ENCODE results near the gene MDN1.

MDN1 gene

DNA sequence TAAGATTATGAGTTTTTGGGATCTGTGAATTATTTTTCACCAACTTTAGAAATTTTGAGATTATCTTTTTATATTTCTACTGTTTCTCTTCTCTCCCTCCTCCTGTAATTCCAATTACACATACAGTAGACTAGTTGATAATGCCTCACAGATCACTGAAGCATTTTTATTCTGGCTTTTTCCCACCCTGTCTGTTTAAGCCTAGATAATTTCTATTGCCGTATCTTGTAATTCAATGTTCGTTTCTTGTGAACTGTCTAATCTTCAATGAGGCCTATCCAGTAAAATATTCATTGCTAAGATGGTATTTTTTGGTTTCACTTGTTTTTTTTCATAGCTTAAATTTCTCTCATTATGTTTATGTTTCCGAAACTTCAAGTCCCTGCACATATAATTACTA lies 12.0 kb downstream of the MDN1 start:
- Histone ChIP-seq H3K27ac (ENCODE audit: low read depth, low read length) (no peak overlapping the region), H3K9me3 (ENCODE audit: insufficient read depth, low read depth, low read length) (no peaks in the 10 kb centered on the region), H3K27me3 (ENCODE audit: insufficient read depth, low read length) (no peaks in the 10 kb centered on the region), H3K4me1 (ENCODE audit: insufficient read depth, low read length) (peaks cover 8% of the 10 kb centered on the region; the same call in 1 of the 2 replicates), H3K36me3 (ENCODE audit: insufficient read depth, low read length) (peaks cover 13% of the 10 kb centered on the region), H3K4me3 (ENCODE audit: low read length) (no peak overlapping the region), H3K9ac (ENCODE audit: low read depth, low read length) (no peak overlapping the region)
- WGBS, result 97% methylated on average over 2 of the region's 3 CpGs

GRCh38 chr6:89805814-89806371 lies 13.7 kb downstream of the MDN1 start:
- Histone ChIP-seq H3K27ac (ENCODE audit: low read depth, low read length) (no peak overlapping the region), H3K4me3 (ENCODE audit: low read length) (no peak overlapping the region), H3K4me1 (ENCODE audit: insufficient read depth, low read length) (peaks cover 10% of the 10 kb centered on the region), H3K27me3 (ENCODE audit: insufficient read depth, low read length) (no peaks in the 10 kb centered on the region), H3K9me3 (ENCODE audit: insufficient read depth, low read depth, low read length) (no peaks in the 10 kb centered on the region), H3K36me3 (ENCODE audit: insufficient read depth, low read length) (peaks cover 24% of the 10 kb centered on the region), H3K9ac (ENCODE audit: low read depth, low read length) (no peak overlapping the region)
- WGBS, result 63% methylated on average over 5 of the region's 6 CpGs

DNA sequence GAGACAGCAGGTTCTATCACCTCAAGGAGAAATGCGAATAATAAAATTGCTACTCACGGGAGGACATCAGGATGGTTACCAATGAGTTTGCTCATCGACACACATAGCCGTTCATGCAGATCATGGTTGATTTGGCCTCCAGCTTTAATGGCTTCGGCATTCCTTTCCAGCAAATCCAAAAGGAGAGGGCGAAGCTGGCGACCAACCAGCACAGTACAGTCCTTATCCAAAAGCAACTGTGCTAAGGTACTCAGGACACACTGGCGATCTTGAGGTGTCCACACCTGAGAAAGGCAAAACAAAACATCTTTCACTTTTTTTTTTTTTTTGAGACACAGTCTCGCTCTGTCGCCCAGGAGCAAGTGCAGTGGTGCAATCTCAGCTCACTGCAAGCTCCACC lies 16.3 kb downstream of the MDN1 start:
- H3K4me3 ChIP-seq (ENCODE audit: low read length), result no peak overlapping the region
- no peak overlapping the region for H3K9ac ChIP-seq (ENCODE audit: low read depth, low read length)
- no peaks in the 10 kb centered on the region for H3K9me3 ChIP-seq (ENCODE audit: insufficient read depth, low read depth, low read length)
- H3K27me3 ChIP-seq (ENCODE audit: insufficient read depth, low read length), result no peaks in the 10 kb centered on the region
- H3K4me1 ChIP-seq (ENCODE audit: insufficient read depth, low read length), result peaks cover 23% of the 10 kb centered on the region
- no peak overlapping the region for H3K27ac ChIP-seq (ENCODE audit: low read depth, low read length)
- WGBS, result 93% methylated on average over 10 of the region's 10 CpGs
- peaks cover 46% of the 10 kb centered on the region for H3K36me3 ChIP-seq (ENCODE audit: insufficient read depth, low read length)

DNA sequence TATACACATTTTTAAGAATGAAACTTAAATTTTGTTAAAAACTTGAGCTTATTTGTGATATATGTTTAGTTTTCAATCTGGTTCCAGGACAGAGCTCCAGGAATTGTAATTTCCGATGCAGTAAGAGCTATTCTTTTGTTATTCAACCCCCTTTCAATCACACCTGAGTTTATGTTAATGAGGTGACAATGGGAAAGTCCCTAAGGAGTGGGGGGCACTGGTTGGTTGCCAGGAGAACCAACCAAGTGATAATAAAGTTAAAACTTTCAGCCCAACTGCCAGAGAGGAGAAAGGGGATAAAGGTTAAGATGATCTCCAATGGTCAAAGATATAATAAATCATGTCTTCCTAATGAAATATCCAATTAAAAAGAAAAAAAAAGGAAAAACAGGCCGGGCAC lies 19.8 kb downstream of the MDN1 start:
- WGBS, result 50% methylated on average over 2 of the region's 2 CpGs
- Histone ChIP-seq H3K36me3 (ENCODE audit: insufficient read depth, low read length) (peaks cover 69% of the 10 kb centered on the region), H3K4me3 (ENCODE audit: low read length) (no peak overlapping the region)

GRCh38 chr6:89799096-89799495 lies 20.5 kb downstream of the MDN1 start:
- Histone ChIP-seq H3K9me3 (ENCODE audit: insufficient read depth, low read depth, low read length) (no peaks in the 10 kb centered on the region), H3K27ac (ENCODE audit: low read depth, low read length) (peak overlapping the region; percentile 70), H3K9ac (ENCODE audit: low read depth, low read length) (no peak overlapping the region), H3K36me3 (ENCODE audit: insufficient read depth, low read length) (peaks cover 75% of the 10 kb centered on the region), H3K4me1 (ENCODE audit: insufficient read depth, low read length) (peaks cover 18% of the 10 kb centered on the region), H3K27me3 (ENCODE audit: insufficient read depth, low read length) (no peaks in the 10 kb centered on the region), H3K4me3 (ENCODE audit: low read length) (no peak overlapping the region)
- WGBS, result 87% methylated on average over 8 of the region's 8 CpGs

More for the DNA sequence above, 19.8 kb downstream of the MDN1 start:
- peak overlapping the region; percentile 70 for H3K27ac ChIP-seq (ENCODE audit: low read depth, low read length)
- H3K9ac ChIP-seq (ENCODE audit: low read depth, low read length), result no peak overlapping the region
- no peaks in the 10 kb centered on the region for H3K9me3 ChIP-seq (ENCODE audit: insufficient read depth, low read depth, low read length)
- peaks cover 18% of the 10 kb centered on the region for H3K4me1 ChIP-seq (ENCODE audit: insufficient read depth, low read length)
- no peaks in the 10 kb centered on the region for H3K27me3 ChIP-seq (ENCODE audit: insufficient read depth, low read length)

DNA sequence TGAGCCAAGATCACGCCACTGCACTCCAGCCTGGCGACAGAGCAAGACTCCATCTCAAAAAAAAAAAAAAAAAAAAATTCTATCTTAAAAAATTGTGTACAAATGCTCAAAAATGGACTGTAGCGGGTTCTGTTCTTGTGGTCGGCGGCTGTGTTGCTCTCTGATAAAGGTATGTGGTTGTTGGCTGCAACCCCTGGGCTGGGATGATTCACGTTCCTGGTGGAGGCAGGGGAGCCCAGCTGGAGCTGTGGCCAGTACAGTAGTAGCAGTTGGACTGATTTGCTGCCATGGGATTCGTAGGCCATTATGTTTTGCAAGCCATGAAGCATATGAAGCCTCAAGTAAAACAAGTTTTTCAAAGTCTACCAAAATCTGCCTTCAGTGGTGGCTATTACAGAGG lies 22.3 kb downstream of the MDN1 start:
- H3K4me3 ChIP-seq (ENCODE audit: low read length), result no peak overlapping the region

GRCh38 chr6:89794324-89794723 lies 25.3 kb downstream of the MDN1 start:
- H3K9me3 ChIP-seq (ENCODE audit: insufficient read depth, low read depth, low read length), result no peaks in the 10 kb centered on the region
- no peaks in the 10 kb centered on the region; the same call in 1 of the 2 replicates for H3K4me1 ChIP-seq (ENCODE audit: insufficient read depth, low read length)
- H3K9ac ChIP-seq (ENCODE audit: low read depth, low read length), result no peak overlapping the region
- no peak overlapping the region for H3K27ac ChIP-seq (ENCODE audit: low read depth, low read length)
- H3K4me3 ChIP-seq (ENCODE audit: low read length), result no peak overlapping the region
- H3K27me3 ChIP-seq (ENCODE audit: insufficient read depth, low read length), result no peaks in the 10 kb centered on the region
- peaks cover 89% of the 10 kb centered on the region for H3K36me3 ChIP-seq (ENCODE audit: insufficient read depth, low read length)
- 93% methylated on average over 6 of the region's 6 CpGs for WGBS

More for the DNA sequence above, 22.3 kb downstream of the MDN1 start:
- peaks cover 15% of the 10 kb centered on the region for H3K4me1 ChIP-seq (ENCODE audit: insufficient read depth, low read length)
- H3K27me3 ChIP-seq (ENCODE audit: insufficient read depth, low read length), result no peaks in the 10 kb centered on the region
- no peak overlapping the region for H3K9ac ChIP-seq (ENCODE audit: low read depth, low read length)
- no peaks in the 10 kb centered on the region for H3K9me3 ChIP-seq (ENCODE audit: insufficient read depth, low read depth, low read length)
- H3K27ac ChIP-seq (ENCODE audit: low read depth, low read length), result no peak overlapping the region
- peaks cover 82% of the 10 kb centered on the region for H3K36me3 ChIP-seq (ENCODE audit: insufficient read depth, low read length)
- WGBS, result 77% methylated on average over 5 of the region's 7 CpGs

DNA sequence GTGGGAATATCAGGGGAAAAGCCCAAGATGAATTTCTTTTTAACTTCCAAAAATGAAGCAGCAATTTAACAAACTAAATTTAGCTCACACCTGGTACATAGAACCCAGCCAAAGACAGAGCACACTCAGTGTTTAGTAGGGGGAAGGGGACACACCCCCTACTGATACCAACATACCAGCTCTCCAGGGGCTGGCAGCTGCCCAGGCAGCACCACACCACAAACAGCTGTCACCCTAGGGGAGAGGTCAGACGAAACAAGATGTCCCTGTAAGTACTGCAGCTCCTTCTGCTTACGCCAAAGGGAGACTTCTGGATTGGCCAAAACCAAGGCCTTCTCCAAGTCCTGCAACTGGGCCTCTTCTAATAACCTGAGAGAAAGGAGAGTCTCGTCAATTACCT lies 26.0 kb downstream of the MDN1 start:
- no peak overlapping the region for H3K4me3 ChIP-seq (ENCODE audit: low read length)
- no peaks in the 10 kb centered on the region for H3K9me3 ChIP-seq (ENCODE audit: insufficient read depth, low read depth, low read length)
- peaks cover 88% of the 10 kb centered on the region for H3K36me3 ChIP-seq (ENCODE audit: insufficient read depth, low read length)
- no peak overlapping the region for H3K27ac ChIP-seq (ENCODE audit: low read depth, low read length)
- H3K9ac ChIP-seq (ENCODE audit: low read depth, low read length), result no peak overlapping the region
- no peaks in the 10 kb centered on the region for H3K27me3 ChIP-seq (ENCODE audit: insufficient read depth, low read length)
- WGBS, result 95% methylated on average over 3 of the region's 3 CpGs
- no peaks in the 10 kb centered on the region; the same call in 1 of the 2 replicates for H3K4me1 ChIP-seq (ENCODE audit: insufficient read depth, low read length)

GRCh38 chr6:89792881-89793280 lies 26.7 kb downstream of the MDN1 start:
- peaks cover 90% of the 10 kb centered on the region for H3K36me3 ChIP-seq (ENCODE audit: insufficient read depth, low read length)
- no peak overlapping the region for H3K4me3 ChIP-seq (ENCODE audit: low read length)
- no peak overlapping the region for H3K27ac ChIP-seq (ENCODE audit: low read depth, low read length)
- no peaks in the 10 kb centered on the region for H3K27me3 ChIP-seq (ENCODE audit: insufficient read depth, low read length)
- no peak overlapping the region for H3K9ac ChIP-seq (ENCODE audit: low read depth, low read length)
- no peaks in the 10 kb centered on the region for H3K4me1 ChIP-seq (ENCODE audit: insufficient read depth, low read length)
- 84% methylated on average over 2 of the region's 2 CpGs for WGBS
- H3K9me3 ChIP-seq (ENCODE audit: insufficient read depth, low read depth, low read length), result no peaks in the 10 kb centered on the region

GRCh38 chr6:89790403-89790802 lies 29.2 kb downstream of the MDN1 start:
- Histone ChIP-seq H3K4me3 (ENCODE audit: low read length) (no peak overlapping the region), H3K4me1 (ENCODE audit: insufficient read depth, low read length) (no peaks in the 10 kb centered on the region), H3K27ac (ENCODE audit: low read depth, low read length) (no peak overlapping the region), H3K9ac (ENCODE audit: low read depth, low read length) (no peak overlapping the region), H3K9me3 (ENCODE audit: insufficient read depth, low read depth, low read length) (no peaks in the 10 kb centered on the region), H3K36me3 (ENCODE audit: insufficient read depth, low read length) (peaks cover 98% of the 10 kb centered on the region), H3K27me3 (ENCODE audit: insufficient read depth, low read length) (no peaks in the 10 kb centered on the region)
- WGBS, result 100% methylated on average over 2 of the region's 2 CpGs

DNA sequence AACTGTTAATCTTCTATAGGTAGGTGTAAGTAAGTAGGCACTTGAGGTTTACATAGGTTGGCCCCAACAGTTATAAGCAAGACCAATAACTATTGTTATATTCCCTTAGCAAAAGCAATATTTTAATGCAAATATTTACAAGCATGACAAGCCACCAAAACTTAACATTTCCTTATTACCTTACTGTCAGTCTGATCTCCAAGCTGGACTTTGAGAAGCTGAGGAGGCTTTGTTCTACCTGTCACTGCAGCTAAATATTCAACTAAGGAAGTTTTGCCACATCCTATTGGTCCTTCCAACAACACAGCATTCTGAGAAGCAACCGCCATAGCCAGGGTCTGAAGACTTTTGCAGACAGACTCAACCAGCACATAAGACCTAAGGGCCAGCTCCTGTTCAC lies 29.6 kb downstream of the MDN1 start:
- 98% methylated on average over 1 of the region's 1 CpG for WGBS
- Histone ChIP-seq H3K27ac (ENCODE audit: low read depth, low read length) (no peak overlapping the region), H3K4me3 (ENCODE audit: low read length) (no peak overlapping the region), H3K27me3 (ENCODE audit: insufficient read depth, low read length) (no peaks in the 10 kb centered on the region), H3K9ac (ENCODE audit: low read depth, low read length) (no peak overlapping the region), H3K4me1 (ENCODE audit: insufficient read depth, low read length) (no peaks in the 10 kb centered on the region), H3K9me3 (ENCODE audit: insufficient read depth, low read depth, low read length) (no peaks in the 10 kb centered on the region), H3K36me3 (ENCODE audit: insufficient read depth, low read length) (peaks cover 98% of the 10 kb centered on the region)
